NCI-H345 (cell line): ENCODE data around the gene BCS1L.
A peak's percentile ranks its signal among the peaks of the same experiment; 100 is the strongest.

Experiments used
- DNase-seq: peaks from one replicate; lab custom pipeline; 2025; lab: John Stamatoyannopoulos, UW

Gene BCS1L

GRCh38 chr2:218662377-218662776, 2.9 kb downstream of the BCS1L start:
- no peak for DNase-seq

GRCh38 chr2:218662827-218663226, 3.3 kb downstream of the BCS1L start:
- DNase-seq = no peak

GRCh38 chr2:218663901-218664300, 4.4 kb downstream of the BCS1L start:
- DNase-seq = no peak

- DNase-seq = no peak
These were observed 5.2 kb downstream of the BCS1L start for GRCh38 chr2:218664653-218665052.

GRCh38 chr2:218671097-218671653, 11.7 kb downstream of the BCS1L start:
- peak; percentile 38 for DNase-seq

GRCh38 chr2:218671654-218672566, 12.4 kb downstream of the BCS1L start, which contains the start of the genes RNF25 and STK36:
RNF25 (minus strand) TSS chr2:218672002; CDS start chr2:218671970, 32 bp downstream.
STK36 (plus strand) TSS chr2:218672086; CDS start chr2:218672830, 744 bp downstream.
- DNase-seq = peak; percentile 90

- no peak for DNase-seq
These were observed 19.6 kb downstream of the BCS1L start for GRCh38 chr2:218679119-218679518.

GRCh38 chr2:218680061-218680460, 20.6 kb downstream of the BCS1L start:
- no peak for DNase-seq

GRCh38 chr2:218687400-218688060, 28.0 kb downstream of the BCS1L start:
- DNase-seq = peak; percentile 51

- DNase-seq = no peak
These were observed 31.8 kb downstream of the BCS1L start for GRCh38 chr2:218691234-218691633.

GRCh38 chr2:218694405-218695145, 35.1 kb downstream of the BCS1L start:
- DNase-seq = no peak

- no peak for DNase-seq
These were observed 39.4 kb downstream of the BCS1L start for GRCh38 chr2:218698885-218699284.

GRCh38 chr2:218701806-218702205, 42.3 kb downstream of the BCS1L start:
- no peak for DNase-seq

GRCh38 chr2:218703341-218703740, 43.9 kb downstream of the BCS1L start:
- no peak for DNase-seq

GRCh38 chr2:218708086-218708485, 48.6 kb downstream of the BCS1L start:
- DNase-seq = no peak

GRCh38 chr2:218709908-218710307, 50.4 kb downstream of the BCS1L start:
- DNase-seq = no peak

- no peak for DNase-seq
These were observed 50.8 kb downstream of the BCS1L start for GRCh38 chr2:218710334-218710686.

GRCh38 chr2:218710687-218711549, 51.4 kb downstream of the BCS1L start, which contains the start of gene TTLL4:
TTLL4 (plus strand) TSS chr2:218710835; CDS start chr2:218737677, 26,842 bp downstream.
- DNase-seq = peak; percentile 96

- DNase-seq = no peak
These were observed 52.1 kb downstream of the BCS1L start for GRCh38 chr2:218711550-218711929.
